HG03196 (cell line): ENCODE data around the gene RFX3.

Source experiments
- ATAC-seq: cut with Tn5 transposase; IDR thresholded peaks from one replicate; pipeline ENCODE4 v1.9.1; 2021; ENCODE audit not compliant: unreplicated experiment

The RFX3 gene

GRCh38 chr9:3240656-3241268 is 285.0 kb downstream of the RFX3 start:
- peak; percentile 93 for ATAC-seq

- no peak for ATAC-seq
These were observed 286.6 kb downstream of the RFX3 start for GRCh38 chr9:3239240-3239639.

- ATAC-seq = no peak
These were observed 287.6 kb downstream of the RFX3 start for GRCh38 chr9:3238236-3238635.

- no peak for ATAC-seq
These were observed 288.7 kb downstream of the RFX3 start for GRCh38 chr9:3237121-3237520.

- ATAC-seq = no peak
These were observed 290.3 kb downstream of the RFX3 start for GRCh38 chr9:3235497-3235896.

- no peak for ATAC-seq
These were observed 300.9 kb downstream of the RFX3 start for GRCh38 chr9:3224931-3225330.

- ATAC-seq = no peak
These were observed 310.1 kb downstream of the RFX3 start for GRCh38 chr9:3215658-3216057.

- no peak for ATAC-seq
These were observed 311.1 kb downstream of the RFX3 start for GRCh38 chr9:3214741-3215140.

GRCh38 chr9:3205421-3206095 is 320.2 kb downstream of the RFX3 start:
- no peak for ATAC-seq

- no peak for ATAC-seq
These were observed 325.4 kb downstream of the RFX3 start for GRCh38 chr9:3200331-3200774.

- no peak for ATAC-seq
These were observed 332.0 kb downstream of the RFX3 start for GRCh38 chr9:3193791-3194190.

GRCh38 chr9:3191715-3192114 is 334.1 kb downstream of the RFX3 start:
- no peak for ATAC-seq

- no peak for ATAC-seq
These were observed 336.5 kb downstream of the RFX3 start for GRCh38 chr9:3189113-3189861.

GRCh38 chr9:3186751-3187150 is 339.1 kb downstream of the RFX3 start:
- no peak for ATAC-seq

- ATAC-seq = no peak
These were observed 344.5 kb downstream of the RFX3 start for GRCh38 chr9:3181049-3181953.

- no peak for ATAC-seq
These were observed 345.1 kb downstream of the RFX3 start for GRCh38 chr9:3180696-3181048.

- ATAC-seq = no peak
These were observed 346.1 kb downstream of the RFX3 start for GRCh38 chr9:3179711-3180110.

- ATAC-seq = no peak
These were observed 347.9 kb downstream of the RFX3 start for GRCh38 chr9:3177936-3178335.

- ATAC-seq = no peak
These were observed 348.5 kb downstream of the RFX3 start for GRCh38 chr9:3177146-3177761.

GRCh38 chr9:3173374-3173773 is 352.4 kb downstream of the RFX3 start:
- no peak for ATAC-seq

GRCh38 chr9:3170819-3171218 is 355.0 kb downstream of the RFX3 start:
- ATAC-seq = no peak
